ENCODE data around the gene GRB14. TPM values are rescaled to one million over a fixed set of nuclear protein-coding genes. Genes with fewer than 3 reads are reported as not detected.

GRB14 gene
- total RNA-seq, result 1.1 and 3.6 TPM in 2 replicates

DNA sequence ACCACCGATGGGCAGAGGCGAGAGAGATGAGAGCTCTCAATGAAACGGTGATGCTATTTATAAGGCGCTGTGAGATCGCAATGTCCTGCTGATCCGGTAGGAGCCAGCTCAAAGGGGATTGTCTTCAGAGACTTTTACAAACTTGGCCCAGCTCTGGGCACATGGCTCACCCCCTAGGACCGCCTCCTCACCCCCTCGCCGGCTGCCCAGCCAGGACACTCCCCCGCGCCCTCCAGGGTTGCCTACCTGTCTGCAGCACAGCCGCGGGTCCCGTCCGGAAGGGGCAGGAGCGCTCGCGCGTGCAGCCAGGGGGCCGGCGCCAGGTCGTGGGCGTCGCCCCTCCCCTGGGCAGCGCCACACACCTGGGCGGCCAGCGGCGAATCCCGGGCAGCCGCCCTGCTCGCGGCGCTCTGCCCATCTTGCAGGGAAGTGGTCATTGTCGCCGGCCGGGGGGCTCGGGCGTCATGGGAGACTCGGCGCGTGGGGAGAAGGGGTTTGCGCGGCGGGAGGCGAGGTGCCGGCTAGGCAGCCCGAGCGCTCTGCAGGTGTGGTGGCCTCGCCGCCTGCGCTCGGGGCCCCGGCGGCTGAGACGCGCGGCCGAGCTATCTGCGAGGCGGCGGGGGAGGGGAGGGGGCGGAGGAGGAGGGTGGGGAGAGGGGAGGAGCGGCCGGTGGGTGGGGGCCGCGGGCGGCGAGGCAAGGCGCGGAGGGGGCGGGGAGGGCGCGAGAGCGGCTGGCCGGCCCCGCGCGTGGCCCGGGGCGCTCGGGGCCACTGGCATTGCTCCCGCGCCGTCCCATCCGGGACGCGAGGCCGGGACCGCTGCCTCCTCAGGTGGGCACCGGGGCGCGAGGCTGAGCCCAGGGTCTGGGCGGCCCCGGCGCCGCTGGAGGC is at the start of gene GRB14:
TSS of gene GRB14 (minus strand) at position 610 of the 891 bp plus-strand sequence. CDS start at position 437, 173 bp downstream.

Other genes with a start within 250 kb of the GRB14 start
- gene COBLL1, start 220.3 kb upstream of the GRB14 start, total RNA-seq, result 0.36 and 3.7 TPM in 2 replicates